GM10266 (cell line): ENCODE measurements around the gene ACAA1.
A peak's percentile ranks its signal among the peaks of the same experiment; 100 is the strongest.

Experiments used
- DNase-seq: peaks from one replicate; pipeline ENCODE4 v3.0.0; 2012; ENCODE audit errors: extremely low spot score
- CTCF ChIP-seq: IDR thresholded peaks from 2 replicates; pipeline ENCODE4 v1.5.1; 2012; ENCODE audit warnings: mild to moderate bottlenecking, low read depth; ENCODE audit not compliant: control insufficient read depth, insufficient read depth; ENCODE audit errors: missing control alignments

ACAA1 gene

DNA sequence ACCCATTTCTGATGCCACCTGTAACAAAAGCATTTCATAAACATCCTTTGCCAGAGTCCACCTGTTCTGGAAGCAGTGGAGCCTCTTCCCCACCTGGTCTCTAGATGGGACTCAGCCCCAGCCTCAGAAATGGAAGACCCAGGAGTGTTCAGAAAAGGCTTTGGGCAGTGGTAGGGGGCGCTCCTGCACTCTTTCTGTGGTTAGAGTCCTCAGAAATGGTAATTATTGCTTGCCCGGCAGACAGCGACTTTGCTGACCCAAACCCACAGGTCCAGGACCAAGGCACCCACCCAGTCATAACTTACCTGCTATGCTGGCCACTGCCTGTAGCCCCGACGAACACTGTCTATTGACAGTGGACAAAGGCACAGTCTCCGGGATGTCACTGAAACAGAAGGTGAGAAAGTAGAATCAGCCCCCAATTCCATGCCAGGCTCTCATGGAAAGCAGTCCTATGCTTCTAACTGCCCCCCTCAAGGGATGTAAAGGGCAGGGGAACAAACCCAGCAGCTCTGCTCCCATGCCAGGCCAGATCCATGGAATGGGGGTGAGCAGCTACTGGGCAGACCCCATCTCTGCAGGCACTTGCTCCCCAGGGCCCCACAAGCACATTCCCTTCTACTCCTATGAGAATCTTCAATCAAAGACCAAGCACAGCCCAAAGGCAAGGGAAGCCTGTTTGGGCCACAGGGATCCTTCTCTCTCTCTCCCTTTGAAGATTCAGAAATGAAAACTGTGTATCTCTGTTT lies 5.1 kb downstream of the ACAA1 start:
- DNase-seq, result no peak
- TF ChIP-seq CTCF, result peak; percentile 62

DNA sequence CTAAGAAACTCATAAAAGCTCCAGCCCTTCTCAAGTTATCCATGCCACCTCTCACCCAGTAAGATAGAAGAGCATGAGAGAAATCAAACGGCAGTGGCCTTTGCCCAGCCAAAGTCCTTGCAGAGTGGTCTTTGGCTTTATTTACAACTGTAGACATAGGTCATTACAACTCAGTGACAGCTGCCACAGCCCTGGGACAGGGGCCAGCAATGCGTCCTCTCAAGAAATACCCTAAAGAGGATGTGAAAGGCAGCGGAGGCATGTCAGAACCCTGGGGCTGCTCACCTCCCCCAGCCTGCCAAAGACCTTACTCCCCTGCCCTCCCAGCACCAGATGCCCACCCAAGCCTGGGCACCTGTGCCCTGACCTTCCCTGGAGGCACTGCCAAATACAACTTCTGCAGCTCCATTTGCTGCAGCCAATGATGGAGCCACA lies 6.3 kb downstream of the ACAA1 start:
- TF ChIP-seq CTCF, result no peak
- DNase-seq, result no peak

DNA sequence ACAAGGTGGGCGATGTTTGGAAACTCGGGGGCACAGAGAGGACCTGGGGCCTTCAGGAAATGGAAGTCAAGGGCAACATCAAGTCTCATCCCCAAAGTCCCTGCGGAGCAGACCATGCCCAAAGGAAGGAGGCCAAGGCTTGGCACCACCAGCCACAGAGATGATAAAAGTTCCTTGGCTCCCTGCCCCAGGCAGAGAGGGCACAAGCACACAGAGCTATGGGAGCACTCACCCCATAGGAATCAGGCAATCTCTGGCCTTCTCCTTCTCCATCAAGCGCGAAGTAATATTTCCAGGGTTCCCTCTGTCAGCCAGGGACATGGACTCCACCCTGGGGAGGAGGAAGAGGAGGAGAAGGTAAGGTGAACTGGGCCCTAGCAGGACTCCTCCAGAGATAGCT lies 7.9 kb downstream of the ACAA1 start:
- no peak for TF ChIP-seq CTCF
- no peak for DNase-seq

GRCh38 chr3:38128303-38128655 lies 8.6 kb downstream of the ACAA1 start:
- DNase-seq, result no peak
- no peak for TF ChIP-seq CTCF

- no peak for DNase-seq
- TF ChIP-seq CTCF, result no peak
These were observed 9.2 kb downstream of the ACAA1 start for GRCh38 chr3:38127611-38128302.

DNA sequence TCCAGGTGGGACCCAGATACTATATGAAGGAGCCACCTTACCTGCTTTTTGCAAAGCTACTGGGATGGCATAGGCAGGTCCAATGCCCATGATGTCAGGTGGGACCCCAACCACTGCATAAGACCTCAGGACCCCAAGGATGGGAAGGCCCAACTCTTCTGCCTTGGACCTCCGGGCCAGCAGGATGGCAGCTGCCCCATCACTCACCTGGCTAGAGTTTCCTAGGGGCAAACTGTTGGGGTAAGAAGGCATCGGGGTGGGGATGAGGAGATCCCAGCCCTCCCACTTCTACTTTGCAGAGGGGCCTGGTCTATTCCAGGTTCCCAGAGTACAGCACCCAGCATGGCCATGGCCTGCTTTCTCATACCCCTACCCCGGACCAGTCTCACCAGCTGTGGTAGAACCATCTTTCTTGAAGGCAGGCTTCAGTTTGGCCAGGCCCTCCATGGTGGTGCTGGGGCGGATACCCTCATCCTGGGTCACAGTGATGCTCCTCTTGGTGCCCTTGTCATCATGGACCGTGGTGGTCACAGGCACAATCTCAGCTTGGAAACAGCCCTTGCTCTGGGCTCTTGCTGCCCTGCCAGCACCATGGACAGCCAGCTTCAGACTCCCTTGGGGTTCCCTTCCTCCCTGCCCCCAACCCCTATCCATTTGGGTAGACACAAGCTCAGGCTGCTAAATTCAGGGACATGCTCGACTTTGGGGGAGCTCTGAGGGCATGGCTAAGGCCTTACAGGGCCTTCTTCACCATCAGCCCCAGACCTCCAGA lies 10.6 kb downstream of the ACAA1 start:
- TF ChIP-seq CTCF, result no peak
- DNase-seq, result no peak
